ENCODE results near the gene VAPB.

VAPB gene

GRCh38 chr20:58486207-58486606 is 97.2 kb downstream of the VAPB start:
- no peak for DNase-seq

- DNase-seq, result no peak
Measured at GRCh38 chr20:58492074-58492718, 103.2 kb downstream of the VAPB start.

- DNase-seq, result no peak
Measured at GRCh38 chr20:58492795-58493524, 103.9 kb downstream of the VAPB start.

- DNase-seq, result no peak
Measured at GRCh38 chr20:58494923-58495622, 106.0 kb downstream of the VAPB start.

GRCh38 chr20:58495623-58496428 is 106.8 kb downstream of the VAPB start:
- DNase-seq, result no peak

- DNase-seq, result no peak
Measured at GRCh38 chr20:58496429-58496769, 107.4 kb downstream of the VAPB start.

GRCh38 chr20:58497076-58497641 is 108.1 kb downstream of the VAPB start:
- no peak for DNase-seq

- no peak for DNase-seq
Measured at GRCh38 chr20:58497724-58498469, 108.9 kb downstream of the VAPB start.

- DNase-seq, result no peak
Measured at GRCh38 chr20:58498470-58499068, 109.5 kb downstream of the VAPB start.

- DNase-seq, result no peak
Measured at GRCh38 chr20:58500256-58500655, 111.2 kb downstream of the VAPB start.

Measured in left hindlimb (tissue), 1 donor.